ENCODE measurements around the gene RFX3.
A peak's percentile ranks its signal among the peaks of the same experiment; 100 is the strongest.

The RFX3 gene

DNA sequence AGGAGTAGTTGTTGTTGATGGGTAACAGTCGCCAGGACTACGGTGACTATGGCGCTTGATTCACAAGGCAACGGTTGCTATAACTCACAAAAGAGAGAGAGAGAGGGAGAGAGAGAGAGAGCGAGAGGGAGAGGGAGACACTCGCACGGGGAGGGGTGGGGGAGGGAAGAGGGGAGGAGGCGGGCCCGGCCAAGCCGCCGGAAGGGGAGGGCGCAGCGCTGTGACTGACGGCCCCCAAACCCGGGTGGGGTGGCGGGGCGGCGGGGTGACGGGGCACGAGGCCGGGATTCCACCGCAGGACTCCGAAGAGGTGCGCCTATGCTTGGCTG lies at the start of gene RFX3:
Gene RFX3, minus strand, starts transcription at position 166 of the 329 bp plus-strand sequence. CDS start 130,413 bp downstream, outside the sequence.
- TF ChIP-seq POLR2A (IDR thresholded peaks at IDR 0.05; ENCODE audit: low read depth, low read length) = no peak; the same call in none of the 2 replicates
- FAIRE-seq (peak; percentile 82), DNase-seq (ENCODE audit: insufficient read length, low spot score) (peak; percentile 63)

DNA sequence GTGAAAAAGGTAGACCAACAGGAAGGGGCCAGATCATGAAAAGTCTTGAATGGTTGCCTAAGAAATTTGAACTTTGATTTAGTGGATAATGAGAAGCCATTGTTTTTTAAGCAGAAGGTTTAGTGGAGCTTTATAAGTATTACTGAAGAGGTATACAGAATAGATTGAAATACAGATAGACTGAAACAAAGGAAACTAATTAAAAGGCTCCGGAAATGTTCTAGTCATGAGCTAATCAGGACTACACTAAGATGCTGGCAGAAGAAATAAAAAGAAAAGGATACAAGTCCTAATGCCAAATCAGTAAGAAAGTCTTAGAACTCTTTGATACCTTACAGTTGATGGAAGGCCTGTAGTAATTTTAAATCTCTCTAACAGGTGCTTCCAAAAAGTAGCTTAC lies 45.7 kb upstream of the RFX3 start:
- FAIRE-seq (no peak), DNase-seq (ENCODE audit: insufficient read length, low spot score) (no peak)
- TF ChIP-seq POLR2A (IDR thresholded peaks at IDR 0.05; ENCODE audit: low read depth, low read length) = no peak

DNA sequence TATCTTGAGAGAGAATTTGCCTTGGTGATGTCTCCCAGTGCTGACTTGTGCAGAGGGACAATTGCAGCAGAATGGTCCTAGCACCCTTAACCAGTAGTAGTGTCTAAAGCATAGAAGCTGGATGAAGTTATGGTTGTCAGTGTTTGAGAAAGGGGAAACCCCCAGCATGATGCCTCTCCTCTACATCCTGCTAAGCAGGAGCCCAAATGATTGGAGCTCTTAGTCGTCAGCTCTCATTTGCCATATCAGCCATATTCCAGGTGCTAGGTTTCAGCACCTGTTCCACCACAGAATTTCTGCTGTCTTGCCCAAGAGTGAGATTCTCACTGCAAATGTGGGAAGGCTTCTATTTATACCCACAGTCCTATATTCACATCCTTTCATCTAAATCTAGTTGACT lies 43.7 kb upstream of the RFX3 start:
- DNase-seq (ENCODE audit: insufficient read length, low spot score) (no peak), FAIRE-seq (no peak)
- no peak for TF ChIP-seq POLR2A (IDR thresholded peaks at IDR 0.05; ENCODE audit: low read depth, low read length)

DNA sequence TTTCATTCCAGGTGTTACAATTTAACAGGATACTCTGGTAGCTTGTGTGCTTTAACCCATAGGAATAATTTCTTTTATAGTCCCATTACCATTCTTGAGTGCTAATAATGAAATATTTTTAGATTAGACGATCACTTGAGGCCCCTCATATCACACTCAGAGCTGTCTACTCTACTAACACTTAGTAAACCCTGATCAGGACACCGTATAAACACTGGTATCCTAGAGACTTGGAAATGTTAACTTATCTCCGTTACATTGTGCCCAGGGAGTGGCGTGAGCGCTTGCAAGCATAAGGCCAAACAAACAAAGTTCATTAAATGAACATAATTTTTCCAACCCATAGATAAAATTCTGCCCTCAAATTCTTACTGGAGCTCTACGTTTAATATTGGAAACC lies 42.2 kb upstream of the RFX3 start:
- no peak for FAIRE-seq
- no peak for DNase-seq (ENCODE audit: insufficient read length, low spot score)
- no peak for TF ChIP-seq POLR2A (IDR thresholded peaks at IDR 0.05; ENCODE audit: low read depth, low read length)

DNA sequence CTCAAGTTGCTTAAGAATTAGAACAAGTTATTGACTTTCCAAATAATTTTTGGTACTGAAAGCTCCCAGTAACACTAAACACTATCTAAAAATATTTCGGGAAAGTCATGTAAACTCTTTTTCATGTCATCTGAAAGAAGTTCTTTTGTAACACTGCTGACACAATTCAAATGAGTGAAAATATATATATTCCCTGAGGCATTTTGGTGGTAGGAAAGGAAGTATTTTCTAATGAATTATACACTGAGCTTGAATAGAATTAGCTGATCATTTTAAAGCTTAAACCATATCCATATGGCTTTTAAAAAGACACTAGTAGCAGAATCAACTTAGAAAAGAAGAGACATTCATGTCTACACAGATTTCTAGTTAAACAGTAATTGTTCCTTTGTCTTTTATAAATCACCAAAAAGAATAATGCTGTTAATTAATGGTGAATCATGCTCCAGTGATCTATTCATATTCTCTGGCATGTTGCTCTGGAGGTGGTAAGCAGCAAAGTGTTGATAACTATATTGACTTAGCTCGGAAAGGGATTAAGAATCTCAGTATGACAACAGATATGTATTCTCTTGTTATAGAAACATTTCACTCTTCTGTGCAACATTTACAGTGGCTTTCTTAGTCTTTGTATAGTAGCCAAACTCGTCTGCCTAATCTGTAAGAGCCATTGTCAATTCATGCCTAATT lies 27.4 kb upstream of the RFX3 start:
- no peak for TF ChIP-seq POLR2A (IDR thresholded peaks at IDR 0.05; ENCODE audit: low read depth, low read length)
- FAIRE-seq = no peak
- no peak for DNase-seq (ENCODE audit: insufficient read length, low spot score)

GRCh38 chr9:3549225-3549624 lies 23.4 kb upstream of the RFX3 start:
- DNase-seq (ENCODE audit: insufficient read length, low spot score) (no peak), FAIRE-seq (no peak)
- TF ChIP-seq POLR2A (IDR thresholded peaks at IDR 0.05; ENCODE audit: low read depth, low read length) = no peak

GRCh38 chr9:3548648-3549047 lies 22.8 kb upstream of the RFX3 start:
- FAIRE-seq = no peak
- TF ChIP-seq POLR2A (IDR thresholded peaks at IDR 0.05; ENCODE audit: low read depth, low read length) = no peak
- no peak for DNase-seq (ENCODE audit: insufficient read length, low spot score)

- FAIRE-seq = no peak
- no peak for TF ChIP-seq POLR2A (IDR thresholded peaks at IDR 0.05; ENCODE audit: low read depth, low read length)
- DNase-seq (ENCODE audit: insufficient read length, low spot score) = no peak
Observed at GRCh38 chr9:3541206-3541605, 15.4 kb upstream of the RFX3 start.

GRCh38 chr9:3534614-3535404 lies 9.0 kb upstream of the RFX3 start:
- no peak for TF ChIP-seq POLR2A (IDR thresholded peaks at IDR 0.05; ENCODE audit: low read depth, low read length)
- FAIRE-seq = no peak

GRCh38 chr9:3532158-3532557 lies 6.4 kb upstream of the RFX3 start:
- DNase-seq (ENCODE audit: insufficient read length, low spot score) (no peak), FAIRE-seq (no peak)
- no peak for TF ChIP-seq POLR2A (IDR thresholded peaks at IDR 0.05; ENCODE audit: low read depth, low read length)

More at GRCh38 chr9:3534614-3535404, 9.0 kb upstream of the RFX3 start:
- DNase-seq (ENCODE audit: insufficient read length, low spot score) = no peak

- no peak for DNase-seq (ENCODE audit: insufficient read length, low spot score)
- FAIRE-seq = no peak
Observed at GRCh38 chr9:3528451-3528850, 2.6 kb upstream of the RFX3 start.

DNA sequence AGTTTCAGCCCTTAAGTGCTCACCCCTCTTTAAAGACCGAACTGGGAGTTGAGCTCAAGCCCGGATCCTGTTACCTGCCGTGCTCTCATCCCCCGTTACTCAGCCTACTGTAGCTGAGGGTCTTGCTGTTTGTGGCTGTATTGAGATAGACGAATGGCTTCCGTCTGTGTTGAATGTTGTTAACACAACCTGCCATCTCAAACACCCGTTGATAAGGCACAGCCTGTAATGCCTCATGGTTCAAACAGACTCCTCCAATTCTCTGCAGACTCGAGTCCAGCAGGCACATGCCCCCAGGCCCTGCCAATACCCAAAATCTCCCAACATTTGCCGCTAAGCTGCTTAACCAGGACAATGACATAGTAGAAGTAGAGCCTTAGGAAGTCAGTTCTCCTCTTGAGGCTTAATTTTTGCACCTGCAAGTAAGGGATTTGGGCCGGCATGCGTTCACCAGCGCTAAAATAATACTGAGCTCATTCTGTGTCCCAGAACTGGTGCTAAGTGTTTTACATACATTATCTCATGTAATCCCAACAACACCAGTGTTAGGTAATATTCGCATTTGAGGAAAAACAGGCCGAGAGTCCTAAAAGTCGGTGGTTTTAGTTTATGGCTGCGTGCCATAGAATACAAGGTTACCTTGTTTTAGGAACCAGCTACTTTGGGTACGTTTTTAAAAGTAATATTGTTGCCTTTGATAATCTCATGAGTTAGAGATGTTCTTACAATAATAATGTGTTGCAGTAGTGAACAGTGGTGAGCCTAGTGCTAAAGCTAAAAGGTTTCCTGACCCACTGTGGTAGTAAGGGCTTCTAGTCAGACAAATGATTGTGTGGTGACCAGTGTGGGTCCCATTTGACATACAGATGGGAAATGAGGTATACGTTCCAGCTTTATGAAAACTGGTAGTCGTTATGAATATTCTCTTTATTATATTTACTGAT lies 1.5 kb upstream of the RFX3 start:
- peak; percentile 82 for FAIRE-seq
- no peak for DNase-seq (ENCODE audit: insufficient read length, low spot score)
- TF ChIP-seq POLR2A (IDR thresholded peaks at IDR 0.05; ENCODE audit: low read depth, low read length) = no peak

More at GRCh38 chr9:3528451-3528850, 2.6 kb upstream of the RFX3 start:
- no peak for TF ChIP-seq POLR2A (IDR thresholded peaks at IDR 0.05; ENCODE audit: low read depth, low read length)

GRCh38 chr9:3526165-3526996 lies 580 bp upstream of the RFX3 start:
- FAIRE-seq = no peak
- DNase-seq (ENCODE audit: insufficient read length, low spot score) = peak; percentile 42
- TF ChIP-seq POLR2A (IDR thresholded peaks at IDR 0.05; ENCODE audit: low read depth, low read length) = peak; percentile 63

Data from H54 (cell line).